ENCODE data around the gene RBMS3.

DNA sequence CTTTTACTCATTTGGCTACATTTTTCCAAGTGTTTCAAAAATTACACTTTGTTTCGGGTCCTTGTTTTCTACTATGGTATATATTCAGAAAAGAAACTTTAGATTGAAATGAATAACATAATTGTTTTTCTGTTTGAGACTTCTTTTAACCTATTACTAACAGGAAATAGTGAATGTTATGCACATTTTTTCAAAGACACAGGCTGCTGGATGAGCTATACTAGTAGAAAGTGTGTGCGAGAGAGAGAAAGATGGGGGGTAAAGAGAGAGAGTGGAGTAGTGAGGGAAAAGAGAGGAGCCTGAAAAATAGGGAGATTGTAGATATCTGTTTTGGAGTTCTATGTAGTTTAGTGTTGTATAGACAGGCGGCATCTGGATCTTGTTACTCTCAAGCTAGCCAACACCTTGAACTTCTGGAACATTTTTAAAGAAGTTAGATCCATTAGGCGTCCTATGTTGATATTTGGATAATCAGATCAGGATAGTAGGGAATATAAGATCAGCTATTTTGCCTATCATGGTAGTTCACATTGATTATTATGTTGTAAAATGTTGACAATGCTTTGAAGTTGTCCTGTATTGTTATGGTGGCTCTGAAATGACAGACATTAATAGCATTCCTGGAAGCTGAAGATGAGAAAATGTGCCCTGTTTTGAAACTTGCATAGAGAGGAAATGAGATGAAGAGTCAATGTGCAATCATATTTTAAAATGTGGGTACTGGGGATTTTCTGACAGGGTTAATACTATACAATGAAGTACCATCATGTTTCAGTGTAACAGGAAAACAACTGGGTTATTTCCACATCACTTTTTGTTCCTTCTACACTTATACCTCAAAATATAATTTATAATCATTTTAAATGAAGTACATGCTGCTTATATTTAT is 2.6 kb downstream of the RBMS3 start:
- TF ChIP-seq, protein P1, sequence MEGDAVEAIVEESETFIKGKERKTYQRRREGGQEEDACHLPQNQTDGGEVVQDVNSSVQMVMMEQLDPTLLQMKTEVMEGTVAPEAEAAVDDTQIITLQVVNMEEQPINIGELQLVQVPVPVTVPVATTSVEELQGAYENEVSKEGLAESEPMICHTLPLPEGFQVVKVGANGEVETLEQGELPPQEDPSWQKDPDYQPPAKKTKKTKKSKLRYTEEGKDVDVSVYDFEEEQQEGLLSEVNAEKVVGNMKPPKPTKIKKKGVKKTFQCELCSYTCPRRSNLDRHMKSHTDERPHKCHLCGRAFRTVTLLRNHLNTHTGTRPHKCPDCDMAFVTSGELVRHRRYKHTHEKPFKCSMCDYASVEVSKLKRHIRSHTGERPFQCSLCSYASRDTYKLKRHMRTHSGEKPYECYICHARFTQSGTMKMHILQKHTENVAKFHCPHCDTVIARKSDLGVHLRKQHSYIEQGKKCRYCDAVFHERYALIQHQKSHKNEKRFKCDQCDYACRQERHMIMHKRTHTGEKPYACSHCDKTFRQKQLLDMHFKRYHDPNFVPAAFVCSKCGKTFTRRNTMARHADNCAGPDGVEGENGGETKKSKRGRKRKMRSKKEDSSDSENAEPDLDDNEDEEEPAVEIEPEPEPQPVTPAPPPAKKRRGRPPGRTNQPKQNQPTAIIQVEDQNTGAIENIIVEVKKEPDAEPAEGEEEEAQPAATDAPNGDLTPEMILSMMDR (IDR thresholded peaks at IDR 0.05; ENCODE audit: insufficient read depth, low read depth, low read length): no peak
- no peak for TF ChIP-seq EZH2 (IDR thresholded peaks at IDR 0.05; ENCODE audit: insufficient read depth, low read length)
